ENCODE measurements around the gene CPNE2. TPM values are rescaled to one million over a fixed set of nuclear protein-coding genes. Genes with fewer than 3 reads are reported as not detected.

The CPNE2 gene
- total RNA-seq, 1 donor from 2014 or later = 23.3 TPM

GRCh38 chr16:57196286-57196685, 103.9 kb downstream of the CPNE2 start:
- DNase-seq = no peak

- no peak for DNase-seq
Measured at GRCh38 chr16:57196753-57197152, 104.4 kb downstream of the CPNE2 start.

Other genes with a start within 250 kb of the CPNE2 start
- gene SLC12A3, start 227.4 kb upstream of the CPNE2 start, total RNA-seq = not detected
- gene HERPUD1, start 160.4 kb upstream of the CPNE2 start, total RNA-seq = 117 TPM
- gene CETP, start 130.6 kb upstream of the CPNE2 start, total RNA-seq = 1.4 TPM
- gene NLRC5, start 103.0 kb upstream of the CPNE2 start, total RNA-seq = 14.2 TPM
- gene PSME3IP1, start 93.5 kb downstream of the CPNE2 start, total RNA-seq = 55.0 TPM
- 49.9 TPM for gene RSPRY1, start 93.7 kb downstream of the CPNE2 start, total RNA-seq
- gene ARL2BP, start 152.7 kb downstream of the CPNE2 start, total RNA-seq = 49.3 TPM
- gene PLLP, start 192.1 kb downstream of the CPNE2 start, total RNA-seq = 1.9 TPM